HepG2 (cell line): ENCODE results near the gene STX1B. TPM values are rescaled to one million over a fixed set of nuclear protein-coding genes. Genes with fewer than 3 reads are reported as not detected.

Source experiments
- BRD4 ChIP-seq: sonication (generic); formaldehyde crosslinking; IDR thresholded peaks from 2 replicates; pipeline ENCODE4 v1.4.0; 2020; ENCODE audit warnings: missing genetic modification reagents
- DBP ChIP-seq: sonication (generic); formaldehyde crosslinking; IDR thresholded peaks from 2 replicates; pipeline ENCODE4 v1.4.0; 2020; ENCODE audit warnings: missing genetic modification reagents; ENCODE audit errors: not compliant biosample characterization
- ETS1 ChIP-seq: sonication (generic); formaldehyde crosslinking; IDR thresholded peaks from 2 replicates; pipeline ENCODE4 v1.4.0; 2020; ENCODE audit warnings: missing genetic modification reagents
- FOXA1 ChIP-seq, 2 experiments: fragments of 450-650 bp in 1 of 2; sonication (generic) in 1 of 2; formaldehyde crosslinking in 1 of 2; IDR thresholded peaks; 2 replicates each; pipeline versions ENCODE4 v1.4.0 to v1.6.1; 2016 to 2020; ENCODE audit warnings: missing genetic modification reagents in 1 of 2
- HMGXB3 ChIP-seq: sonication (generic); formaldehyde crosslinking; IDR thresholded peaks from 2 replicates; pipeline ENCODE4 v1.4.0; 2020; ENCODE audit warnings: missing genetic modification reagents, borderline replicate concordance
- MLLT10 ChIP-seq: sonication (generic); formaldehyde crosslinking; IDR thresholded peaks from 2 replicates; pipeline ENCODE4 v1.4.0; 2020; ENCODE audit warnings: missing genetic modification reagents
- NBN ChIP-seq: fragments of 450-650 bp; conservative IDR thresholded peaks from 2 replicates; pipeline ENCODE4 v1.6.1; 2017
- NFYB ChIP-seq: sonication (generic); formaldehyde crosslinking; IDR thresholded peaks from 2 replicates; pipeline ENCODE4 v1.4.0; 2020; ENCODE audit warnings: missing genetic modification reagents
- RNF2 ChIP-seq: fragments of 450-650 bp; conservative IDR thresholded peaks from 2 replicates; pipeline ENCODE4 v1.6.1; 2016; ENCODE audit warnings: low read depth
- TCF12 ChIP-seq, 2 experiments: fragments of 450-650 bp in 1 of 2; sonication (generic) in 1 of 2; formaldehyde crosslinking in 1 of 2; IDR thresholded peaks; 2 replicates each; pipeline versions ENCODE4 v1.6.1 to v1.8.0; 2017 to 2022; ENCODE audit warnings: antibody characterized with exemption in 1 of 2, mild to moderate bottlenecking in 1 of 2, missing genetic modification reagents in 1 of 2, moderate library complexity in 1 of 2
- TGIF2 ChIP-seq: IDR thresholded peaks from 2 replicates; pipeline ENCODE4 v1.6.1; 2016; ENCODE audit warnings: control low read depth, missing compliant biosample characterization
- TP53 ChIP-seq: sonication (generic); formaldehyde crosslinking; conservative IDR thresholded peaks from 2 replicates; pipeline ENCODE4 v1.4.0; 2020; ENCODE audit warnings: missing genetic modification reagents
- YEATS2 ChIP-seq: sonication (generic); formaldehyde crosslinking; IDR thresholded peaks from 2 replicates; pipeline ENCODE4 v1.4.0; 2020; ENCODE audit warnings: missing genetic modification reagents, borderline replicate concordance
- ZFP36L1 ChIP-seq: sonication (generic); formaldehyde crosslinking; IDR thresholded peaks from 2 replicates; pipeline ENCODE4 v1.8.0; 2022; ENCODE audit warnings: mild to moderate bottlenecking, missing genetic modification reagents, moderate library complexity
- ZFP90 ChIP-seq: sonication (generic); formaldehyde crosslinking; IDR thresholded peaks from 2 replicates; pipeline ENCODE4 v1.8.0; 2022; ENCODE audit warnings: missing genetic modification reagents, mild to moderate bottlenecking, inconsistent platforms, borderline replicate concordance
- ZNF468 ChIP-seq: sonication (generic); formaldehyde crosslinking; IDR thresholded peaks from 2 replicates; pipeline ENCODE4 v1.8.0; 2022; ENCODE audit warnings: mild to moderate bottlenecking, moderate library complexity, missing genetic modification reagents
- ZNF878 ChIP-seq: sonication (generic); formaldehyde crosslinking; IDR thresholded peaks from 2 replicates; pipeline ENCODE4 v1.8.1; 2023; ENCODE audit warnings: mild to moderate bottlenecking, missing genetic modification reagents, moderate library complexity
- ZSCAN5A ChIP-seq: sonication (generic); formaldehyde crosslinking; IDR thresholded peaks from 2 replicates; pipeline ENCODE4 v1.8.0; 2022; ENCODE audit warnings: mild to moderate bottlenecking, missing genetic modification reagents, borderline replicate concordance
- polyA plus RNA-seq, 8 experiments: library from polyadenylated mRNA; depleted of rRNA in 3 of 8; stranded (reverse) in 7 of 8; unstranded in 1 of 8; fragments of >200 nt; fragmentation: Illumina TruSeq in 4 of 8; extraction: Trizol in 4 of 8; gene quantifications; 2 replicates each; pipeline versions ENCODE4 v1.2.1 to v1.2.3, GENCODE V29; 2011 to 2016; ENCODE audit warnings: low read depth in 4 of 8, missing spikeins in 1 of 8, mixed read lengths in 1 of 8; ENCODE audit not compliant: insufficient read depth in 1 of 8
- total RNA-seq, 5 experiments: library from RNA; depleted of rRNA; stranded (reverse); fragments of >200 nt; fragmentation: Illumina TruSeq; extraction: Trizol; gene quantifications; 2 replicates each; pipeline ENCODE4 v1.2.3, GENCODE V29; 2016; ENCODE audit warnings: low read depth in 1 of 5
- TF ChIP-seq, protein P1 (sequence below): sonication (generic); formaldehyde crosslinking; IDR thresholded peaks from 2 replicates; pipeline ENCODE4 v1.4.0; 2020; ENCODE audit warnings: low read depth, mild to moderate bottlenecking, missing genetic modification reagents
- TF ChIP-seq, protein P2 (sequence below): sonication (generic); formaldehyde crosslinking; IDR thresholded peaks from 2 replicates; pipeline ENCODE4 v1.4.0; 2020; ENCODE audit warnings: missing genetic modification reagents

The STX1B gene
- total and polyA plus RNA-seq, 2 of the 13 experiments (the other 11 are each of a cell fraction or from before 2014, with no cell fraction given): 2.1 to 3.0 TPM

- TF ChIP-seq FOXA1 (IDR thresholded peaks at IDR 0.05): no peak
- no peak; the same call in 1 of the 2 replicates for TF ChIP-seq FOXA1 (CRISPR knock-in tag; IDR thresholded peaks at IDR 0.05)
- TF ChIP-seq ETS1: no peak
- no peak for TF ChIP-seq YEATS2 (CRISPR knock-in tag)
- no peak for TF ChIP-seq NBN
- TF ChIP-seq, protein P1, sequence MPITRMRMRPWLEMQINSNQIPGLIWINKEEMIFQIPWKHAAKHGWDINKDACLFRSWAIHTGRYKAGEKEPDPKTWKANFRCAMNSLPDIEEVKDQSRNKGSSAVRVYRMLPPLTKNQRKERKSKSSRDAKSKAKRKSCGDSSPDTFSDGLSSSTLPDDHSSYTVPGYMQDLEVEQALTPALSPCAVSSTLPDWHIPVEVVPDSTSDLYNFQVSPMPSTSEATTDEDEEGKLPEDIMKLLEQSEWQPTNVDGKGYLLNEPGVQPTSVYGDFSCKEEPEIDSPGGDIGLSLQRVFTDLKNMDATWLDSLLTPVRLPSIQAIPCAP (CRISPR knock-in tag): 0 out of 2 replicates have a peak, but pooled peaks have one; percentile 20
- TF ChIP-seq ZFP36L1 (CRISPR knock-in tag): no peak
- 0 out of 2 replicates have a peak, but pooled peaks have one; percentile 4 for TF ChIP-seq BRD4 (CRISPR knock-in tag)
- 0 out of 2 replicates have a peak, but pooled peaks have one; percentile 21 for TF ChIP-seq NFYB (CRISPR knock-in tag)
- TF ChIP-seq, protein P2, sequence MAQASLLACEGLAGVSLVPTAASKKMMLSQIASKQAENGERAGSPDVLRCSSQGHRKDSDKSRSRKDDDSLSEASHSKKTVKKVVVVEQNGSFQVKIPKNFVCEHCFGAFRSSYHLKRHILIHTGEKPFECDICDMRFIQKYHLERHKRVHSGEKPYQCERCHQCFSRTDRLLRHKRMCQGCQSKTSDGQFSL (CRISPR knock-in tag): 0 out of 2 replicates have a peak, but pooled peaks have one; percentile 33
- TF ChIP-seq DBP (CRISPR knock-in tag): no peak
- TF ChIP-seq RNF2: no peak
- no peak for TF ChIP-seq TGIF2 (CRISPR knock-in tag)
- no peak for TF ChIP-seq ZNF468 (CRISPR knock-in tag)
- no peak for TF ChIP-seq ZFP90 (CRISPR knock-in tag)
- no peak for TF ChIP-seq HMGXB3
- no peak for TF ChIP-seq TCF12 (IDR thresholded peaks at IDR 0.05)
- TF ChIP-seq TCF12 (CRISPR knock-in tag; IDR thresholded peaks at IDR 0.05): 0 out of 2 replicates have a peak, but pooled peaks have one; percentile 66
- TF ChIP-seq ZNF878 (CRISPR knock-in tag): no peak
- TF ChIP-seq TP53 (CRISPR knock-in tag): no peak
- no peak for TF ChIP-seq MLLT10 (CRISPR knock-in tag)
- no peak; the same call in 1 of the 2 replicates for TF ChIP-seq ZSCAN5A (CRISPR knock-in tag)
Observed at GRCh38 chr16:30953511-30954124, 56.8 kb downstream of the STX1B start (continued).
